Stimulated activated CD8-positive, alpha-beta memory T cell treated with anti-CD3 and anti-CD28 coated beads, Interleukin-12 subunit alpha, Interleukin-12 subunit beta, amount 100 ng/mL, for 24 hours (primary cell): Measurements from ENCODE around the gene PLA2G4B.

Experiments used
- DNase-seq: peaks from one replicate; pipeline ENCODE4 v3.0.0-alpha.2; 2020; ENCODE audit errors: extremely low read depth

Gene PLA2G4B

DNA sequence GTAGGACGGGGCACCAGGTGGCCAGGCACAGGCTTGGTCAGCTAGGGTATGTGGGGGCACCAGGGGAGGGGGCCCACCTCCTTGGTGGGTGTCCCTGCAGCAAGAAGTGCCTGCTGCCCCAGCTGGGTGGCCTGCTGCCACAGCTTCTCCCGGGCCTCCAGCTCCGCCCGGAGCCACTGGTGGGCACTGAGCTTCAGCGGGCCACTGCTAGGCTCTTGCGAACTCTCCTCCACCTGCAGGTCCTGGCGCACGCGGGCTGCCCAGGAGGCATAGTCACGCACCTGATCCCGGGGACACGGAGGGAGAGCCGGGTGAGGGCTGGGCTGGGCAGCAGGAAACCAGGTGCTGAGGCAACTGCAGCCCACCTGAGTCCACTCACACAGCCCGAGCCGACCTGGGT is 29.7 kb downstream of the PLA2G4B start:
- no peak for DNase-seq

DNA sequence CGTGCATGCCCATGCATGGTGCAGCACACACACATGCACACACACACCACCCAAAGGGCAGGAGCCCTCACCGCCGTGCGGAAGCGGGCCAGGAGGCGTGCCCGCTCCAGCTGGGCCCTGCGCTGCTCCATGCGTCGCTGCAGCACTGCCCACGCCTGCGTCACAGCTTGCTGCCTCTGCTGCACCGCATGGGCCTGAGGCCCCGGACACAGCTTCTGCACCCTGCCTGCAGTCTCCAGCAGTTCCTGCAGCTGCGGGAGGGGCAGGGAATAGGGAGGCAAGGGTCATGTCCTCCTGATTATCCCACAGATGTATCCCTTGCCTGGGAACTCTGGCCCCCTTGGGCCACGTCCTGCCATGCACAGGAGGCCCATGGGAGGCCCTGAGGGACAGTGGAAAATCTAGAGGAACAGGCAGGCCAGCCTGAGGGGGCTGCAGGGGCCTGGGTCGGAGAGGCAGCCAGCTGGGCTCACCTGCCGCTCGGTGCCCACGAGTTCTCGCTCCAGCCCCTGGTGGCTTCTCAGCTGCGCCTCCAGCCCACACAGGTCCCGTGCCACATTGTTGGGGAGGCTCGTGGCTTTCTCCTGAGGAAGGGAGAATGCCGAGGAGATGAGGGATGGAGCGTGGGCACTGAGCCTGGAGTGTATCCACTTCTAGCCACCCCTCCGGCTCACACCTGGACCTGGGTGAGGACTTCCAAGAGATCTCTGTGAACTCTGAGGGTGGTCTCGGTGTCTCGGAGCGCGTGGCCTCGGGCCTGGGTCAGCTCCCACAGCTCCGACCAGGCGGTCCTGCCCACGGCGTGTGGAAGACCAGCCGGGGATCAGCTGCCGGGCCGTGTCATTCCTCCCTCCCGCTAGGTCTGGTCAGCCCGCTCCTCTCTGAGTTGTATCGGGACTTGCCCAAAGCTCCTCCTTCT is 31.4 kb downstream of the PLA2G4B start:
- DNase-seq: no peak

DNA sequence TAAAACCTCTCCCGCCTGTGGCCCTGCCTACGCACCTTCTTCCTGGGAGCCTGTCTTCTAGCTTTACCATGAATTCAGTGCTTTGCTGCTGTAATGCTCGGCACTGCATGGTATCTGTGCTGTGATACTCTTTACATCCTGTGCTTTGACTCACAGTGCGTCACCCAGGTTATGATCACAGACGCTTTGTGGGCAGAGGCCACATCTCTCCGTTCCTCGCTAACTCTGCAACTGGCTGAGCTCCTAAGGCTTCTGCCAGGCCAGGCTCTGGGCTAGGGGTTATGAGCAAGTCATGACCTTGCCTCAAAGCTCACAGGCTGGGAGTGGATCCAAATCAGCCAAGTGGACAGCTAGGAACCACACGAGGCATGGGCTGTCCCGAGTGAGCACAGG is 32.0 kb downstream of the PLA2G4B start:
- DNase-seq: peak; percentile 19

DNA sequence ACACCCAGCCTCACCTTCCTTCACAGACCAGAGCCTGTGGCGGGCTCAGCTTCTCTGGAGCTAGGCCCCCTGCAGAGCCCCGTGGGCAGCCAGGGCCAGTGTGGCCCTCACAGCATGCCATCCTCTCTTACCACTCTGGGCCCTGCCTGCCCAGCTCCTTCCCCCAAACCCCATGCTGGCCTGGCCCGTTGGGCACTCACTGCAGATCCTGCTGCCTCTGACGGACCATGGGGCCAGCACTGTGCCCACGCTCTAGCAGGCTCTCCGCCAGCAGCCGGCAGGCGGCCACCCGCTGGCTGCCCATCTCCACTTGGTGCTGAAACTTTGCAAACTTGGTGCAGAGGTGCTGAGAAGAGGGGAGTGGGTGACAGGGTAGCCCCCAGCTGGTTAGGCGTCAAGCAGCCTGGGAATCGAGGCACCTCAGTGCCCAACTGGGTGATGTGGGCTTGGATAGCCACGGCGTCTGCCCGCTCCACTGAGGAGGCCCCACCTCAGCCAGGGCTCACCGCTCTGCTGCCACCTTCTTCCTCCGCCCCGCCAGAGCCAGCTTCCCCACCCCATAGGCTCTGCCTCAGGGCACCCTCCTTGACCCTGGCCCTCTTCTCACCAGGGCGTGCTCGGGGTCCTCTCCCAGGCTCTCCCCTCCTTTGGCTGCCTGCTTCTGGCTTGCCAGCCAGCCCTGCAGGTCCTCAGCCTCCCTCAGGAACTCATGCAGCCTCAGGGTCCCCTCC is 32.7 kb downstream of the PLA2G4B start:
- no peak for DNase-seq

DNA sequence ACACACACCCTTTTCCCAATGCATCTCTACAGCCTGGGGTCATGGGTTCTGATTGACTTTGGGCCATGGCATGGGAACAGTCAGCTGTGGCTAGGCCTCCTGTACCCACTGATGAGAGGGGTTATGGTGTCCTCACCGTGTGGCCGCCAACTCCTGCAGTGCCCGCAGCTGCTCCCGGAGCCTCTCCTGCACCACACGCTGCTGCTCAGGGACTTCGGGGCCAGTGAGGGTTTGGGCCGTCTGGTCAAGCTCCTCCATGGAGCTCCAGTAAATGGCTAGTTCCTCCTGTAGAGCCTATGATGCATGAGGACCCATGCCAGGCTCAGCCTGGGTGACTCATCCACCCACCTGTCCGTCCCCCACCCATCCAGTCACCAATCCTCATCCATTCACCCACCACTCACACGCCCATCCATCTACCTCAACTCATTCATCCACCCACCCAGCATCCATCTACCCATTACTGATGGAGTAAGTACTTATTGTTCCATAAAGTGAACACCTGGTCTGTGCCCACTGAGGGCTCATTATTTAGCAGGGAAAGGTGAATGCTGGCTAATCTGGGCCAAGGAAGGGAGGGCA is 33.6 kb downstream of the PLA2G4B start:
- DNase-seq: no peak

DNA sequence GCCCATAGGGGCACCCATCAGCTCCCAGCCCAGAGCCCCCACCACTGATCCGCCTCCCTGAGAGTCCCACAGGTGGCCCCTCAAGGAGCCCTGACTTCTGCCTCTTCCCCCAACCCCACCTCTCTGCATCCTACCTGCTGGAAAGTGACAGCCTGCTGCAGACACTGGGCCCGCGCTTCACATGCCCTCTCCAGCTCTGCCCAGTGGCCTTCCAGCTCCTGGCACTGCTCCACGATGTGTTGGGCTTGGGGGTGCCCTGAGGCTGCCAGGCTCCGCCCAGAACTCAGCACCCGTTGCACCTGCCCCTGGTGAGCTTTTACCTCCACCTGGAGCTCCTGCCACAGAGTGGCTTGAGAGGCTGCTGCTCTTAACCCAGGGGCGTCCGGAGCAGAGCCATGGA is 35.1 kb downstream of the PLA2G4B start:
- no peak for DNase-seq

DNA sequence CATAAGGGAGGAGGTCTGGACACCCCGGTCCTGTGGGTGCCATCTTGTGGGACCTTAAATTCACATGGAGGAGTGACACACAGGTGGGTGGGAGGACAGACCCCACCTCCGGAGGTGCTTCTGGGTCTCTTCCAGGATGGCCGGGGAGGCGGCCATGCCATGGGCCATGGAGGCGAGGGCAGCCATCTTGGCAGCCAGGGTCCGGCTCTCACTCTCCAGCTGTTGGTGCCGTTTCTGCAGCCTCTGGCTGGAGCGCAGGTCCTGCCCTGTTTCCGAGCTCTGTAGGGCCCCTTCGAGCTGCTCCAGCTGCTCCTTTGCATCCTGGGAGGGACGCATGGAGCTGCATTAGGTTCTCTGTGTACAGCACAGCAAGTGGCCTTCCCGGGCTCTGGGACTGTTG is 36.1 kb downstream of the PLA2G4B start:
- no peak for DNase-seq

DNA sequence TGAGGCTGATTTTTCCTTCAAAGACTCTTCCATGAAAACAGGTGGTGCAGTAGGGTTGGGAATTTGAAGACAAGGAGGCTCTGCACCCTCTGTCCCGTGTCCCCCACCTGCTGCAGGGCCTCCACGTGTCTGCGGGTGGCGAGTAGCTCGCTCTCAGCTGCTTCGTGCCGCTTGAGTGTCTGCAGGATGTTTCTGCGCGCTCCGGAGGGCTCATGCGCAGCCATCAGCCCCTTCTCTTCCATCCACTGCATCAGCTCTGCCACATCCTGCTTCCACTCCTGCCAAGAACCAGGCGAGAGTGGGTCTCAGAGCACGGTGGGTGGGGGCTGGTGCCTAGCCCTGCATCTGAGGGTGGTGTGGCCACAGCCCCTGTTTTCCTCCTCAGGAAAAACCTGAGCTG is 37.4 kb downstream of the PLA2G4B start:
- no peak for DNase-seq

DNA sequence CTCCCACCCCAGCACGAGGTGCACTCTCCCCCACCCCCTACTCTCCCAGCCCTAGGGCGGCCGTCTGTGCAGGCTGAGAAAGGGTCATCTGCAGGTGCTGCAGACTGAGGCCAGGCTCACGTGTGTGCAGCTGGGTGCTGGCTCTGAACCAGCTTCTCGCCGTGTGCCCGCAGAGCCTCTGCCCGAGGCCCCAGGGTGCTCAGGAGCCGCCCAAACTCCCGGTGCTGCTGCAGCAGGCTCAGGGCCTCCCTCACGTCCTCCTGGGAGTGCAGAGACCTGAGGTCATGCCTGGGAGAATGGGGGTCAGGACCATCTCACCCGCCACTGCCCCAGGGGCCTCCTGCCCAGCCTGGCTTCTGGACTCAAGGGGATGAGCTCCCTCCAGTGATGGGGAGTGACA is 38.0 kb downstream of the PLA2G4B start:
- DNase-seq: no peak

DNA sequence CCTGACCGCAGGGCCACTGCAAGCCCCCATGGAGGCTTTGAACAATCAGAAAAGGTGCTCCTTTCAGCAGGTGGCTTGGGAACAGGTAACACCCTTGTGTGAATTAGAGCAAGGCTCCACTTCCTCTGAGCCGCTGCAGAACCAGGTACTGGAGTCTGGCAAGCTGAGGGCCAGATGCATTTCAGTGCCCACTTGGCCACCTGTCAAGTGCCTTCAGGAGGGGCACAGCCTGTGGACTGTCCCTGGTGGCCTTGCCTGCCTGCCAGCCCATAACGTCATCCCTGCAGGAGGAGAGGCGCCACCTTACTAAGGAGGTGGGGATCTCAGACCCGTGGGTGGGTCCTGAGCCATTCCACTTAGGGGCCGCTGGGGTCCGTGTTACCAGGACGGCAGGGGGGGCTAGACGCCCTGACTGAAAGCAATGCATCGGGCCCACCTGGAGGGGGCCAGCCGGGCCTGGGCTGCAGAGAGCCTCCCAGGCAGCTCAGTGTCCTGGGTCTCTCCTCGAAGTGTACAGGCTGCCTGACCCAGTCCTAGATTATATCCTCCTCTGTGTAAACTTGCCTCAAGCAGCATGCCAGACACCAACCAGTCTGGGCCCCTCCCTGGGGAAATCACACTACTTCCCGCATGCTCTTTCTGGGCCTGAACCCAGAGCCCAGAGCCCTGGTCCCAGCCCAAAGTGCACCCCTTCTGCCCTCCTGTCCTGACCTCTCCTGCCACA is 39.1 kb downstream of the PLA2G4B start:
- DNase-seq: no peak

DNA sequence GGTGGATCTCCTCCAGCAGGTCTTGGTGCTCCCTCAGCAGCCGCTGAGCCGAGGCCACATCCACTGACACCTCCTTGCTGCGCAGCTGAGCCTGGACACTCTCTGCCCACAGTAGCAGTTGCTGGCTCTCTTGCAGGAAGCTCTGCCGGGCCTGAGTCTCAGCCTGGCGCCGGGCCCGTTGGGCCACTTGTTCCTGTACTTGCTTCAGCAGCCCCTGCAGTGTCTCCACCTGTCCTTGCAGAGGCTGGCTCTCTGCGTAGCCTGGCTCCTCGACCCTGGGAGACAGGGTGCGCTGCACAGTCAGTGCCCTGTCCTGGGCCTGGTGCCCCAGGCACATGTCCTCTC is 39.7 kb downstream of the PLA2G4B start:
- no peak for DNase-seq

DNA sequence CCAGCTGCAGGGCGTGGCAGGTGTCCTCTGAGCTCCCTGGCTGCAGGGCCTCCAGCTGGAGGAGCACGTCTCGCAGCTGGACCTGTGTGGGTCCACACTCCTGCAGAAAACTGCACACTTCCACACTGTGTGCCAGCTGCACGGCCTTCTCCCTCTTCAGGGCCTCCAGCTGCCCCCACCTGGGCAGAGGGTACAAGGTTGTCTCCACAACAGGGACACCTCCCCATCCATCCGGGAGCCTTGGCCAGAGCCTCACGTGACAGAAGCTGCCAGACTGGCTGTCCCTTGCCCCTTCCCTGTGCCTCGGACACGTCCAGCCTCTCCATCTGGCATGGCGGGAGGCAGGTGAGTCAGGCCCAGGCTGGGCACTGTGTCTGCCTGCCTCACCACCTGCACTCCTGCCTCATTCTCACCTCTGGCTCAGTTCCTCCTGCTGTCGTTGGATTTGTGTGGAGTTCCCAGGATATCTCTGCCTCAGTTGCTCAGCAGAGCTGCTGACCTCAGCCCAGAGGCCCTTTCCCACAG is 40.7 kb downstream of the PLA2G4B start:
- DNase-seq: no peak

DNA sequence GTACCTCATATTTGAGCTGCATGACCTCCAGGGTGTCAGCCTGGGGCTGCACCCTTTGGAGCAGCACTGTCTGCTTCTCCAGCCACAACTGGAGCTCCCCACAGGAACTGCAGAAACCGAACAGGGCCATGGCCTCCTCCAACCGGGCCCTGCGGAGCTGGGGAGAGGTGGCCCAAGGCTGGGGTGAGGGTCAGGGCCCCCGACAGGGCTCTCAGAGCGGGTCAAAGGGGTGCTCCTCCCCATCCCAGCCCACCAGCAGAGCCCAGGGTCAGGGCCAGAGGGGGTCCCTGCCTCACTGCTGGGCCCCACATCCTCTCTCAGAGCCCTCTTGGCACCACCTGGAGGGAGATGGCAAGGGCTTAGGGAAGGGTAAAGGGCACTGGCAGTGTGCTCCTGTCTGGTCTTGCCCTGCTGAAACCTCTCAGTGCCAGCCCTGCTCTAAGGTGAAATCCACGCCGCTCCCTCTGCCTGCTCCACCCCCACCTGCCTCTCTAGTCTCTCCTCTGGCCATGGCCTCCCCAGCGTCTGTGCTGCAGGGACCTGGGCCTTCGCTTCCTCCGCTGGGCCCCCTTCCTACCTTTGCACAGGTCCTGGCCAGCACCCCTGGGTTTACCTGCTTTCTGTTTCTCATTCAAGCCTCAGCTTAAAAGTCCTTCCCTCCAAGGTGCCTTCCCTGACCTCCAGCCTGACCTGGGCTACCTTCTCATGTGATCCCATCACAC is 41.7 kb downstream of the PLA2G4B start:
- DNase-seq: no peak

DNA sequence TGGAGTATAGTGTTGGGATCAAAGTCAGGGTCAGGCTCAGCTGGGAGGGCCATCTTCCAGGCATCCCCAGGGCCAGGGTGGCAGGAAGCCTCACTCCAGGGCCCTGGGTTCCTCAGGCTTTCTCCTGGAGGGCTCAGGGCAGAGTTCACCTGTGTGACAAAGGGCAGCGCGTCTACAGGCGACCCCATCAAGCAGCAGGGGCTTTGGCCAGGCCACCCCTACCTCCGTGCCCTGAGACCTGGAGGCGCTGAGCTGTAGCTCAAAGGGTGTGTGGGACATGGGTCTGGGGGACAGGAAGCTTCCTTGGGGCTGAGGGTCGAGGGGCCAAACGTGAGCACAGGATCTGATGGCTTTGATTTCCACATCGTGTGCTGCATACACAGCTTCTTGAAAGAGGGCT is 42.4 kb downstream of the PLA2G4B start:
- DNase-seq: no peak

DNA sequence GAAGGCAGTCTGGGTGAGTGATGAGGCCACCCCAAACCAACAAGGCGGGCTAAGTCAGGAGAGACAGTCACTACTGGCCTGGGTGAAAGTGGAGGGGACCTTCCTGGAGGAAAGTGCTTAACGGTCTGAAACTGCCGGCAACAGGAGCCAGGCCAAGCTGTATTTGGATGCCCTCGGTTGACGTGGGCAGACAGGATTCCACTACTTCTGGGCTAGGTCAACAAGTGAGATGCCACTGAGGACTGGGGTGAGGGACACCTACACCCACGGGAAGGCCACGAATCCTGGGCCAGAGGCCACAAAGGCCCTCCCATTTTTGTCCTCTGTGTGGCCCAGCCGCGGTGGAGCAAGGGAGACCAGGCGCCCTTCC is 42.9 kb downstream of the PLA2G4B start:
- no peak for DNase-seq

DNA sequence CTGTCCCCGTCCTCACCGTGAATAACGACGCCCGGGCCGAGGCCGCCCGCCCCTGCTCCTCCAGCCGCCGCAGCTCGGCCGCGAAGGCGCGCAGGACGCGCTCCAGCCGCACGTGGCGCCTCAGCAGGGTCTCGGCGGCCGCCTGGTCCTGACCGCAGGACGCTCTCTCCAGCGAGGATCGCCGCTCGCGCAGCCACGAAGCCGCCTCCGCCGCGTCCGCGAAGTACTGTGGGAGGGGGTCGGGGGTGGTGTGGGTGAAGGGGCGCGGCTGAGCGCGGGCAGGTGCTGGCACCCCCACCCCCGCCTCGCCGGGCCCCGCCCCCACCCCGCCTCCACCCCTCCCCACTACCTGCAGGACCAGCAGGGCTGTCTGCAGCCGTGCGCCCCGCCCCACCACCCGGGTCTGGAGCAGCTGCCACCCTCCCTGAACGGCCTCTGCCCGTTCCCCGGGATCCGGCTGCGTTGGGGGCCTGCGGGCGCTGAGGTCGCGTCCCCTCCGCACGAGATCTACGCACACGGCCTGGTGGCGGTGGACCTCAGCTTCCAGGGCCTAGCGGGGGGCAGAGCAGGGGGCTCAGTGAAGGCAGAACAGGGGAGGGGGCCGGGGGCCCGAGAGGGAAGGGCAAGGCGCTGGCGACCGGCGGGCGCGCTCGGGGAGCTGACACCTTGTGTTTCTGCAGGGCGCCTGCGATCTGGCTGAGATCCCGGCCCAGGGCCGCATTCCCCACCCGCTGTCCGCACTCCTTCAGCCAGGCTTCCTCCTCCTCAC is 43.5 kb downstream of the PLA2G4B start:
- DNase-seq: no peak

DNA sequence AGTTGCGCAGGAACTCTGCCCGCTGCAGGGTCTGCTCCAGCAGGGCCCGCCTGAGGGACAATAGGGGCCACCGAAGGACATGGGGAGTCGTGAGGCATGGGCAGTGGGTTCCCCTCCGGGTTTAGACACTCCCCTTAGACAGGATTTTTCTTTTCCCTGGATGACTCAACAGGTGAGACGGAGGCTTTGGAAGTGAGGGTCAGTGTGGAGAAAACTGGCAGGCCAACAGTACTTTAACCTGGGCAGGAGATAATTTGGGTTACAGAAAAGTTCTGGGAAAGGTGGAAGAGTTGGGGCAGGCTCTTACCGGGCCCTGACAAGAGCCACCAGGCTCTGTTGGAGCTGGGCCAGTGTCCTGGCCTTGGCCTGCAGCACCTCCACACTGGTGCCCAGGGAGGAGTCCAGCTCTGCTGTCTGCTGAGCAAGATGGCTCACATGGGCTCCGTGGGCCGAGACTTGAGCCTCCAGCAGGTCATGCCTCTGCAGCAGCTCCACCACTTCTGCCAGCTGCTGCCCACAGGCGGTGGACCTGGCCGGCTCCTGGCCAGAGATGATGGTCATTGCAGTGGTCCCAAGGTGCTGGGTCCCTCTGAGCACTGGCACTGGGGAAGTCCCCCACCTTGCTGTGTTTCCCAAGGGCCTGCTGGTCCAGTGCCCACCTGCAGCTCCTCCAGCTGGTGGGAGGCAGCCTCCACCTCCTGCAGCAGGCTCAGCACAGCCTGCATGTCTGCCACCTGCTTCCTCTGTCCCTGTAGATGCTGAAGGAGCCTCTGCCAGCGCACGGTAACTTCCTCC is 44.2 kb downstream of the PLA2G4B start:
- no peak for DNase-seq

DNA sequence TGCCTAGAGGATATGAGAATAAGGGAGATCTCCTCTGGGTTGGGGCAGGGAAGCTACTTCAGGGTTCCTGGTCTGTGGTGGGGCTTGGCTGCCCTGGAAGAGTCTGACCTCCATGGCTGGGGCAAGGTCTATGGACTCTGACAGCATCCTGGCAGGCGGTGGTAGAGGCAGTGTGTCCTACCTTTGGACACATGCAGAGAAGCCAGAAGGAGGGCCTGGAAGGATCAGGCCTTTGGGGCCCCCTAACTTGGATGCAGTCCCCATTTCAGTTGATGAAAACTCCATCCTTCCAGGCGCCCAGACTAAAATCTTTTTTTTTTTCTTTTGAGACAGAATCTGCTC is 44.8 kb downstream of the PLA2G4B start:
- DNase-seq: no peak

DNA sequence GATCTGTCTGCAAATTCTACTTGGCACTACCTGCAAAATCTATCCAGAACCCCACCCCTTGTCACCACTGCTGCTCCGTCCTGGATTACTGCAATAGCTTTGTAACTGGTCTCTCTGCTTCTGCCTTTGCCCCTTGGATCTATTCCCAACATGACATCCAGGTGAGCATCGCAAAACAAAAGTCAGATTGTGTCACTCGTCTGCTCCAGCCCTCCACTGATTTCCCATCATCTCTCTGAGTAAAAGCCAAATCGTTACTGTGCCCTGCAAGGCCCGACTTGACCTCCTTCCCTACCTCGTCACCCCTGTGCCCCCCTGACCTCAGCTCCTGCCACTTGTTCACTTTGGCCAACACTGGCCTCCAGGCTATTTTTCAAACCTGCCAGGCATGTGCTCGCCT is 45.8 kb downstream of the PLA2G4B start:
- no peak for DNase-seq

DNA sequence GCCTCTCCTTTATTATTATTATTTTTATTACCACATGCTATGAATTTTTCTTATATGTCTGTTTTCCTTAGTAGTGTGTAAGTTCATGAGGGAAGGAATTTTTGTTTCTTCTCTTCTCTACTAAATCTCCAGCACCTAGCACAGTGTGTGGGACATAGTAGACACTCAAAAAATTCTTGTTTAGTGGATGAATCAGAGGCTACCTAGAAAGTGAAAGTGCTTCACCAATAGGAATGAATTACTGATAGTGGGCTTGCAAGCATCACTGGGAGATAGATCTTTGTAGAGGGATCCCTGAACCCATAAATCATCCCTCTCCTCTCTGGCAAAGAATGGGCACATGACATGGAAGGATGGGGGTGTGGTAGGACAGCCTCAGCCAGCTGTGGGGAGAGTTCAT is 46.7 kb downstream of the PLA2G4B start:
- DNase-seq: no peak
